Stimulated activated CD8-positive, alpha-beta memory T cell treated with anti-CD3 and anti-CD28 coated beads, Interleukin-15, amount 100 ng/mL, for 24 hours (primary cell): ENCODE data around the gene ZNF575.
"Not testable (repeated sequence)": the region's sequence is repeated elsewhere in the genome, so short reads cannot be mapped to it uniquely, and the experiment has no call there.

ENCODE experiments used
- DNase-seq: peaks from one replicate; pipeline ENCODE4 v3.0.0-alpha.2; 2020; ENCODE audit warnings: low read depth

Gene ZNF575

GRCh38 chr19:43544077-43544476, 11.1 kb downstream of the ZNF575 start:
- DNase-seq = no peak

GRCh38 chr19:43545276-43545675, 12.3 kb downstream of the ZNF575 start:
- DNase-seq = no peak

DNA sequence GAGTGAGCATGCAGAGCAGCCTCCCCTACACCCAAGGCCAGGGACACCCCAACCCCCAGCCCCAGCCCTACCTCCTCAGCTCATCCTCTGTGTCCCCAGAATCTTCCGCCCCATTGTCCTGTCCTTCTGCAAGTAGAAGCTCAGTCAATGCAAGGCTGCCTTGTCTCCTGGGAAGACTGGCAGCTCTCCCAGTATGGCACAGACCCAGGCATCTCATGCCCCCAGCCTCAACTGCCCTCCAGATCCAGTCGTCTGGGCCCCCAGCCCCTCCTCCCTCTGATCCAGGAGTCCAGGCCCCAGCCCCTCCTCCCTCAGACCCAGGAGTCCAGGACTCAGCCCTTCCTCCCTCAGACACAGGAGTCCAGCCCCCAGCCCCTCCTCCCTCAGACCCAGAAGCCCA, 13.0 kb downstream of the ZNF575 start:
- DNase-seq = no peak

DNA sequence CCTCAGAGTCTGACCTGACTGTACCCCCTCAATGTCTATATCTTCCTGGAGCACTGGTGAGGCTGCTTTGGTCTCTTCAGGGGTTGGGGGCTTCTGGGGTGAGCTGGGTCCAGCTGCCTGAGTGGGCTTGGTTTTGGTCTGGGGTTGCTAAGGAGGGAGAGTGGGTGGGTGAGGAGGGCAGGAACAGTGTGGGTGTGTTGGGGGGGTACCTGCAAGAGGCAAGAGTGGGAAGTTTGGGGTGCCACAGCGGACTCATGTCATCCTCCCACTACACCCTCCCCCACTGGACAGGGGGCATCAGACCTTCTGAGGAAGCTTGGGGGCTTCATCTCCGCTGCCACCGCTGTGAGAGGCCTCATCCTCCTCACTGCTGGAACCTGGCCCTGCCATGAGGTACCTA, 13.6 kb downstream of the ZNF575 start:
- no peak for DNase-seq

GRCh38 chr19:43547926-43548325, 14.9 kb downstream of the ZNF575 start:
- not testable (repeated sequence) for DNase-seq

GRCh38 chr19:43548706-43549105, 15.7 kb downstream of the ZNF575 start:
- DNase-seq = no peak

- no peak for DNase-seq
These were observed 18.6 kb downstream of the ZNF575 start for GRCh38 chr19:43551399-43552197.

GRCh38 chr19:43552198-43552450, 19.1 kb downstream of the ZNF575 start:
- DNase-seq = no peak

GRCh38 chr19:43552616-43553015, 19.6 kb downstream of the ZNF575 start:
- no peak for DNase-seq

DNA sequence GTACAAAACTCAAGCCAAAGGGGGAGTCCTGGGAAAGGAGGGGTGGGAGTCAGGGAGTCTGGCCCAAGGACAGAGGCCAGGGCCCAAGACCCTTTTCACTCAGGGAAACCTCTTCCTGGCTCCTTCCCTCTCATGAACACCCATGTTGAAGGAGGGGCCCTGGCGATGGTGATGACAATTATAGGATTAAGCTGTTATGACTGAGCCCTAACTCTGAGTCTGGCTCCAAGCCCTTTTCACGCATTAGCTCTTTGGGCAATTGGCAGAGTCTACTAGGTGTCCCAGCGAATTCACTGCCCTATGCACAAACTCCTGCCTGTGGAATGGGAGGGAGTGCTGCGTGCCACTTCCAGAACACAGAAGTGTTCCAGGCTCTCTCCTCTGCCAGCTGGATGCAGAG, 20.7 kb downstream of the ZNF575 start:
- no peak for DNase-seq

- no peak for DNase-seq
These were observed 21.4 kb downstream of the ZNF575 start for GRCh38 chr19:43554317-43554895.

GRCh38 chr19:43555185-43555770, 22.3 kb downstream of the ZNF575 start:
- DNase-seq = peak; percentile 46

DNA sequence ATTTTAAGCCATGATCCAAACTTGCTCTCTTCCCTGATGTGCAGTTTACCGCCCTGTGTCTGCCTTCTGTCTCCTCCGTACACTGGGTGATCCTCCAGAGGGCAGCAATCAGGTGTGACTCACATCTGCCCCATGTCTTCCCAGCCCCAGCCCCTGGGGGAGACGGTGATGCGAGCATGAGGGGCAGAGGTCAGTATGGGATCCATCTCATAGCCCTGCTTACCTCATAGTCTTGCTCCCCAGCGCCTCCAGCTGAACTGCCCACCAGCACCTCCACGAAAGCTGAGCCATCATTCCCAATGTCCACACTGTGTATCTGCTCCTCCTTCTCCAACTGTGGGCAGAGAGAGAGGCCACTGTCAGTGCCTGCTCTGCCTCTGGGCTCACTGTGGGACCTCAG, 27.7 kb downstream of the ZNF575 start:
- DNase-seq = no peak

GRCh38 chr19:43561139-43561970, 28.4 kb downstream of the ZNF575 start:
- DNase-seq = no peak

DNA sequence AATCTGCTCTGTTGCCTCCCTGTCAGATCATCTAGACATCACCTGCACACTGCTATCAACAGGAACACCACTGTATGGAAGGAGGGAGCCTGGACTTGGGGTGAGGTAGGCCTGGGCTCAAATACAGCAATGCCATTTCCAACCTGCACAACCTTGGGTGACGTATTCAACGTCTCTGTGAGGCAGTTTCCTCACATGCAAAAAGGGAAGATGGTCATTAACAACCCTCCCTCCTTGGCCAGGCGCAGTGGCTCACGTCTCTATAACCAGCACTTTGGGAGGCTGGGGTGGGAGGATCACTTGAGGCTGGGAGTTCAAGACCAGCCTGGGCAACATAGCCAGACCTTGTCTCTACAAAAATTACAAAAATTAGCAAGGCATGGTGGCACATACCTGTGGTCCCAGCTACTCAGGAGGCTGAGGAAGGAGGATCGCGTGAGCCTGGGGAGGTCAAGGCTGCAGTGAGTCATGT, 29.3 kb downstream of the ZNF575 start:
- DNase-seq = no peak

DNA sequence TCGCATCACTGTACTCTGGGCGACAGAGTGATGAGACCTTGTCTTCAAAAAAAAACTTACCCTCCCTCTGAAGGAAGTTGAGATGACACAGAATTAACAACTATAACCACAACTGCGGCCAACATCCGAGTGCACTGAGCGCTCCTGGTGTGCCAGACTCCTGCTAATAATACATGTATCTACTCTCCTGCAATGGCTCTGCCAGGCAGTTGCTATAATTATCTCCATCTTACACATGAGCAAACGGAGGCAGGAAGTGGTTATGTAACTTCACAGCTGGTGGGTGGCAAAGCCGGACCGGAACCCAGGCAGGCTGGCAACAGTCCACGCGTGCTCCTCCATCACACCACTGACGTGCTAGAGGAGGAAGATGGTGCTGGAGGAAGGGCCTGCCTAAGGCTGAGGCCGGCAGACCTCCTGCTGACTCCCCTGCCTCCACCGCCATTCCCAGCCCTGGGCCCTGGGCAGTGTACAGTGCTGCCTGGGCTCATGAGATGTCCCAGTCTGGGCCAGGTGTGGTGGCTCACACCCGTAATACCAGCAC, 29.8 kb downstream of the ZNF575 start:
- peak; percentile 21 for DNase-seq

DNA sequence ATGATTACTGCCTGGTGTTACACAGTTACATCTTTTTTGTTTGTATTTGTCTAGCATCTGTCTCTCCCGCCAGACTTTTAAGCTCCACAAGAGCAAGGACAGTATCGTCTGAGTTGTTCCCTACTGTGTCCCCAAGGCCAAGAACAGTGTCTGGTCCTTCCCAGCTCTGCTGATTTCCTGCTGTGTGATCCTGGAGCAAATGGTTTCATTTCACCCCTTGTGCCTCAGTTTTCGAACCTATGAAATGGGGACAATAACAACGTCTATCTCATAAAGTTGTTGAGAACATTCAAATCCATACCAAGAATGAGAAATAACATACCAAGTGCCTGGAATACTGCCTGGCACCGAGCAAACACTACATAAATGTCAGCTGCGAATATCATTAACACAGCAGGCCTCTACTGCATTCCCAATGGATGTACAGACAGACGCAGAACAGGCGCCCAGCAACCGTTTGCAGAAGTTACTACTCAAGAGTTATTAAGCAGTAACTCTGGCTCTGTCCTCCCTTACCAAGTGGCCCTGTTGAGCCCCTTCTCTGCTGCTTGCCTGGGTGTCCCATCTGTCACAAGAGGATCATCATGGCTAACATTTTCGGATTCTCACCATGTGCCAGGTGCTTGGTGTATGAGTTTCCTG, 30.9 kb downstream of the ZNF575 start:
- no peak for DNase-seq

GRCh38 chr19:43564800-43565199, 31.8 kb downstream of the ZNF575 start:
- DNase-seq = no peak

DNA sequence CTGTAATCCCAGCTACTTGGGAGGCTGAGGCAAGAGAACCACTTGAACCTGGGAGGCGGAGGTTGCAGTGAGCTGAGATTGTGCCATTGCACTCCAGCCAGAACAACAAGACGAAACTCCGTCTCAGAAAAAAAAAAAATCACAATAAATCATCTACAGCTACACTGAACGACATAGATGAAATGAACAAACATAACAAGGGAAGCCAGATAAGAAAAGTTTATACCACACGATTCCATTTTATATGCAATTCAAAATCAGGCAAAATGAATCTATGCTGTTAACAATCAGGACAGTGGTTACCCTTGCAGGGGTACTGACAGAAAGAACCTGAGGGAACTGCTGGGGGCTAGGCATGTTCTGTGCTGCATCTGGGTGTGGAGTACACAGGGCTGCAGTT, 36.7 kb downstream of the ZNF575 start:
- no peak for DNase-seq

GRCh38 chr19:43570174-43570791, 37.3 kb downstream of the ZNF575 start:
- DNase-seq = no peak

GRCh38 chr19:43572171-43572588, 39.2 kb downstream of the ZNF575 start:
- no peak for DNase-seq
